NAMALWA (cell line): ENCODE data around the gene OR6N2.

Experiments used
- DNase-seq: peaks from one replicate; pipeline ENCODE4 v3.0.0-alpha.2; 2015; ENCODE audit warnings: low spot score

OR6N2 gene

GRCh38 chr1:158754420-158754819 is 26.6 kb downstream of the OR6N2 start, which contains the start of gene OR6K6:
Gene OR6K6 (plus strand): TSS chr1:158754720. CDS start chr1:158754888, 168 bp downstream.
- DNase-seq = no peak

- no peak for DNase-seq
Observed at GRCh38 chr1:158752155-158752712, 28.8 kb downstream of the OR6N2 start.

GRCh38 chr1:158735848-158736247 is 45.2 kb downstream of the OR6N2 start:
- DNase-seq = no peak

GRCh38 chr1:158732524-158732923 is 48.5 kb downstream of the OR6N2 start:
- no peak for DNase-seq

- DNase-seq = no peak
Observed at GRCh38 chr1:158731707-158732106, 49.3 kb downstream of the OR6N2 start.

GRCh38 chr1:158730453-158730852 is 50.6 kb downstream of the OR6N2 start:
- no peak for DNase-seq

GRCh38 chr1:158728510-158729225 is 52.3 kb downstream of the OR6N2 start:
- no peak for DNase-seq

GRCh38 chr1:158724442-158724841 is 56.6 kb downstream of the OR6N2 start:
- no peak for DNase-seq
